HepG2 (cell line): Measurements from ENCODE around the gene NACC2. TPM values are rescaled to one million over a fixed set of nuclear protein-coding genes. Genes with fewer than 3 reads are reported as not detected.

Source experiments
- MEIS2 ChIP-seq: sonication (generic); formaldehyde crosslinking; IDR thresholded peaks from 2 replicates; pipeline ENCODE4 v1.9.0; 2021; ENCODE audit warnings: mild to moderate bottlenecking, missing genetic modification reagents
- NFIC ChIP-seq: IDR thresholded peaks from 2 replicates; pipeline ENCODE4 v1.6.1; 2012; ENCODE audit warnings: mild to moderate bottlenecking, low read length, inconsistent platforms
- SRF ChIP-seq: IDR thresholded peaks from 2 replicates; pipeline ENCODE4 v1.6.1; 2011; ENCODE audit warnings: mild to moderate bottlenecking, low read depth, low read length, moderate library complexity
- ZNF407 ChIP-seq: sonication (generic); formaldehyde crosslinking; IDR thresholded peaks from one replicate; pipeline ENCODE4 v1.5.1; 2020; ENCODE audit warnings: mild to moderate bottlenecking, missing genetic modification reagents; ENCODE audit errors: not compliant biosample characterization
- ZNF552 ChIP-seq: sonication (generic); formaldehyde crosslinking; IDR thresholded peaks from 2 replicates; pipeline ENCODE4 v1.9.0; 2022; ENCODE audit warnings: missing genetic modification reagents, mild to moderate bottlenecking, borderline replicate concordance
- ZNF556 ChIP-seq: sonication (generic); formaldehyde crosslinking; IDR thresholded peaks from 2 replicates; pipeline ENCODE4 v1.4.0; 2020; ENCODE audit warnings: mild to moderate bottlenecking, missing genetic modification reagents, borderline replicate concordance
- ZNF562 ChIP-seq: sonication (generic); formaldehyde crosslinking; IDR thresholded peaks from 2 replicates; pipeline ENCODE4 v1.8.0; 2022; ENCODE audit warnings: missing genetic modification reagents, borderline replicate concordance
- polyA plus RNA-seq, 8 experiments: library from polyadenylated mRNA; depleted of rRNA in 3 of 8; stranded (reverse) in 7 of 8; unstranded in 1 of 8; fragments of >200 nt; fragmentation: Illumina TruSeq in 4 of 8; extraction: Trizol in 4 of 8; gene quantifications; 2 replicates each; pipeline versions ENCODE4 v1.2.1 to v1.2.3, GENCODE V29; 2011 to 2016; ENCODE audit warnings: low read depth in 4 of 8, missing spikeins in 1 of 8, mixed read lengths in 1 of 8; ENCODE audit not compliant: insufficient read depth in 1 of 8
- total RNA-seq, 5 experiments: library from RNA; depleted of rRNA; stranded (reverse); fragments of >200 nt; fragmentation: Illumina TruSeq; extraction: Trizol; gene quantifications; 2 replicates each; pipeline ENCODE4 v1.2.3, GENCODE V29; 2016; ENCODE audit warnings: low read depth in 1 of 5
- TF ChIP-seq, protein P1 (sequence below): IDR thresholded peaks from 2 replicates; pipeline ENCODE4 v1.6.1; 2016; ENCODE audit warnings: low read depth, control low read depth
- TF ChIP-seq, protein P2 (sequence below): sonication (generic); formaldehyde crosslinking; IDR thresholded peaks from 2 replicates; pipeline ENCODE4 v1.4.0; 2020; ENCODE audit warnings: mild to moderate bottlenecking, missing genetic modification reagents
- TF ChIP-seq, protein P3 (sequence below): sonication (generic); formaldehyde crosslinking; IDR thresholded peaks from 2 replicates; pipeline ENCODE4 v1.4.0; 2020; ENCODE audit warnings: missing genetic modification reagents, borderline replicate concordance

The NACC2 gene
- total and polyA plus RNA-seq, 2 of the 13 experiments (the other 11 are each of a cell fraction or from before 2014, with no cell fraction given): 5.9 to 12.3 TPM

DNA sequence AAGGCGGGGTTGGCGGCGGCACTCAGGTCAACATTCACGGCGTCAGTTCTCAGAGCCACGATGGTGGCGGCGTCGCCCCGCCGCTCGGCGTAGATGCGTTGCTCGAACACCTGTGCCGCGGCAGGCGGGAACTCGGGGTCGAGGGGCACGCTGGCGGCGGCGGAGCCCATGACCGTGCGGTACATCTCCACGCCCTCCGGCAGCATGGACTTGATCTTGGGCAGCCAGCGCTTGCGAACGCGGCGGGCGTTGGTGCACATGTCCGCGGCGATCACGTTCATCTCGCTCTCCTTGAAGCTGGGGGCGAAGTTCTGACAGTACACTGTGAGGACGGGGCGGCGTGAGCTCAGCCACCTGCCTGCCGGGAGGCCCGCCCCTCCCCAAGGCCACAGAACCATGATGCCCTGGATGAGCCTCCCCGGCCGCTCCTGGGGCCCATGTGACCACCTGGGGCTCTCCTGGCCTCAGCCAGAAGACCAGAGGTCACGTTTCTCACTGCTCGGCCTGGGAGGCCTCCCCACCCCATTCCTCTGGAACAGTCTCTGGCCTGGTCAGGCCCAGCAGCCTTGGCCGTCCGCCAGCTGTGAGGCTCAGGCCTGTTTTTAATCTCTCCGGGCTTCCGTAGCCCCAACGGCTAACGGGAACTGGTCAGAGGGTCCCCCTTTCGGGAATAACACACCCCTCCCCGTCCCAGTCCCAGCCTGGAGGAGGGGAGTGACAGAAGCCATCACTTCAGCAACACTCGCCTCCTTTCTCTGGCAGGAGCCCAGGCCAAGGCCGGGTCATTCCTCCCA lies 83.2 kb downstream of the NACC2 start (continued):
- peak; percentile 89 for TF ChIP-seq ZNF407
- TF ChIP-seq MEIS2 (CRISPR knock-in tag): peak; percentile 95
- TF ChIP-seq ZNF552 (CRISPR knock-in tag): peak; percentile 80; the same call in 1 of the 2 replicates
- TF ChIP-seq ZNF562: no peak
- peak; percentile 98 for TF ChIP-seq ZNF556
- TF ChIP-seq, protein P1, sequence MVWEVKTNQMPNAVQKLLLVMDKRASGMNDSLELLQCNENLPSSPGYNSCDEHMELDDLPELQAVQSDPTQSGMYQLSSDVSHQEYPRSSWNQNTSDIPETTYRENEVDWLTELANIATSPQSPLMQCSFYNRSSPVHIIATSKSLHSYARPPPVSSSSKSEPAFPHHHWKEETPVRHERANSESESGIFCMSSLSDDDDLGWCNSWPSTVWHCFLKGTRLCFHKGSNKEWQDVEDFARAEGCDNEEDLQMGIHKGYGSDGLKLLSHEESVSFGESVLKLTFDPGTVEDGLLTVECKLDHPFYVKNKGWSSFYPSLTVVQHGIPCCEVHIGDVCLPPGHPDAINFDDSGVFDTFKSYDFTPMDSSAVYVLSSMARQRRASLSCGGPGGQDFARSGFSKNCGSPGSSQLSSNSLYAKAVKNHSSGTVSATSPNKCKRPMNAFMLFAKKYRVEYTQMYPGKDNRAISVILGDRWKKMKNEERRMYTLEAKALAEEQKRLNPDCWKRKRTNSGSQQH (CRISPR knock-in tag): no peak; the same call in 1 of the 2 replicates
- peak; percentile 90 for TF ChIP-seq NFIC
- TF ChIP-seq, protein P2, sequence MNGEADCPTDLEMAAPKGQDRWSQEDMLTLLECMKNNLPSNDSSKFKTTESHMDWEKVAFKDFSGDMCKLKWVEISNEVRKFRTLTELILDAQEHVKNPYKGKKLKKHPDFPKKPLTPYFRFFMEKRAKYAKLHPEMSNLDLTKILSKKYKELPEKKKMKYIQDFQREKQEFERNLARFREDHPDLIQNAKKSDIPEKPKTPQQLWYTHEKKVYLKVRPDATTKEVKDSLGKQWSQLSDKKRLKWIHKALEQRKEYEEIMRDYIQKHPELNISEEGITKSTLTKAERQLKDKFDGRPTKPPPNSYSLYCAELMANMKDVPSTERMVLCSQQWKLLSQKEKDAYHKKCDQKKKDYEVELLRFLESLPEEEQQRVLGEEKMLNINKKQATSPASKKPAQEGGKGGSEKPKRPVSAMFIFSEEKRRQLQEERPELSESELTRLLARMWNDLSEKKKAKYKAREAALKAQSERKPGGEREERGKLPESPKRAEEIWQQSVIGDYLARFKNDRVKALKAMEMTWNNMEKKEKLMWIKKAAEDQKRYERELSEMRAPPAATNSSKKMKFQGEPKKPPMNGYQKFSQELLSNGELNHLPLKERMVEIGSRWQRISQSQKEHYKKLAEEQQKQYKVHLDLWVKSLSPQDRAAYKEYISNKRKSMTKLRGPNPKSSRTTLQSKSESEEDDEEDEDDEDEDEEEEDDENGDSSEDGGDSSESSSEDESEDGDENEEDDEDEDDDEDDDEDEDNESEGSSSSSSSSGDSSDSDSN (CRISPR knock-in tag): peak; percentile 95
- no peak for TF ChIP-seq SRF
- TF ChIP-seq, protein P3, sequence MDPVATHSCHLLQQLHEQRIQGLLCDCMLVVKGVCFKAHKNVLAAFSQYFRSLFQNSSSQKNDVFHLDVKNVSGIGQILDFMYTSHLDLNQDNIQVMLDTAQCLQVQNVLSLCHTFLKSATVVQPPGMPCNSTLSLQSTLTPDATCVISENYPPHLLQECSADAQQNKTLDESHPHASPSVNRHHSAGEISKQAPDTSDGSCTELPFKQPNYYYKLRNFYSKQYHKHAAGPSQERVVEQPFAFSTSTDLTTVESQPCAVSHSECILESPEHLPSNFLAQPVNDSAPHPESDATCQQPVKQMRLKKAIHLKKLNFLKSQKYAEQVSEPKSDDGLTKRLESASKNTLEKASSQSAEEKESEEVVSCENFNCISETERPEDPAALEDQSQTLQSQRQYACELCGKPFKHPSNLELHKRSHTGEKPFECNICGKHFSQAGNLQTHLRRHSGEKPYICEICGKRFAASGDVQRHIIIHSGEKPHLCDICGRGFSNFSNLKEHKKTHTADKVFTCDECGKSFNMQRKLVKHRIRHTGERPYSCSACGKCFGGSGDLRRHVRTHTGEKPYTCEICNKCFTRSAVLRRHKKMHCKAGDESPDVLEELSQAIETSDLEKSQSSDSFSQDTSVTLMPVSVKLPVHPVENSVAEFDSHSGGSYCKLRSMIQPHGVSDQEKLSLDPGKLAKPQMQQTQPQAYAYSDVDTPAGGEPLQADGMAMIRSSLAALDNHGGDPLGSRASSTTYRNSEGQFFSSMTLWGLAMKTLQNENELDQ (CRISPR knock-in tag): no peak
